GM04503 (cell line): ENCODE results near the gene ALK.
A peak's percentile ranks its signal among the peaks of the same experiment; 100 is the strongest.
"Not testable (repeated sequence)": the region's sequence is repeated elsewhere in the genome, so short reads cannot be mapped to it uniquely, and the experiment has no call there.

Source experiments
- DNase-seq: peaks from one replicate; pipeline ENCODE4 v3.0.0-alpha.2; 2012; ENCODE audit warnings: low read depth

The ALK gene

DNA sequence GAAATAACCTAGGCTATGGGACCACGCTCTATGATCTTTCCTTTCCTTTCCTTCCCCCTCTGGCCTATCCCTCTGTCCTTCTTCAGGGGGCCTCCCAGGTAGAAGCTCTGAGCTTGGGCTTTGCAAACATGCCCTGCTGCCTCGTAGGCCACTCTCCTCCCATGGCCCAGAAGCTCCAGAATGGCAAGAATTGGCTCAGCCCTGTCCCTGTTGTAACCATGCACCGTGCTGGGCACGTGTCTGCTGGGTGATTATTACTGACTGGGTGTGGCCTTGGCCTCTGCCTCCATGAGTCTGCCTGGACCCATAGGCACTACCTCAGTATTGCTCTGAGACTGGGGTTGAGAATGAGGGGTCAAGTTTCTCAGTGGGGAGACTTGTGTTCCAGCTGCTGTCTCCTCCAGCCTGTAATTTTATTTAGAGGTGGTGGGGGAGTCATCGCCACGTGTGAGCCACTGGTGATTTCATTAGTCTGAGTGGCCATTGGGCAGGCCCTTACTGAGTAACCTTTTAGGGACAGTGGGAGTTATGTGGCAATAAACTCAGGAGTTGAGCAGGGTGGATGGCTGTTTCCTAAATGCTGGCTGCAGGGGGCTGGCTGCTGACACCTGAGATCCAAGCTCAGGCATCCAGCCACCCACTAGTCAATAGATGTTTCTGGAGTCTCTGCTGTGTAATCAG is 648.2 kb downstream of the ALK start:
- DNase-seq = no peak

DNA sequence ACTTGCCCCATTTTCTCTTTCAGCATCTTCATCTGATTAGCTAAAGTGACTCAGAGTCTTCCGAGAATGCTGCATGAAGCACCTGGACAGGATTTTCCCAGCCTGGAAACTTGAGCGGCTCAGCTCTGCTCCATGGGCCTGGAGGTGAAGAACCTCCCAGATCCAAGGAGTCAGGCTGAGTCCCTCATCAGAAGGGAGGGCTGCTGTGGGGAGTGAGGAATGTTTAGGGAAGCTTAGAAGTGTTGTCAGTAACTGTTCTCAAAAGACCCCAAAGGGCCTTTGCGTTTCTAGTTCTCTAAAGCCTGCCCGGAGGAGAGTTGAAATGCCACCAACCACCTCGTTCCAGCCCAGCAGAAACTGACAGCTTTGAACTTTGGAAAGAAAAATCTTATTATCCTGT is 649.1 kb downstream of the ALK start:
- no peak for DNase-seq

DNA sequence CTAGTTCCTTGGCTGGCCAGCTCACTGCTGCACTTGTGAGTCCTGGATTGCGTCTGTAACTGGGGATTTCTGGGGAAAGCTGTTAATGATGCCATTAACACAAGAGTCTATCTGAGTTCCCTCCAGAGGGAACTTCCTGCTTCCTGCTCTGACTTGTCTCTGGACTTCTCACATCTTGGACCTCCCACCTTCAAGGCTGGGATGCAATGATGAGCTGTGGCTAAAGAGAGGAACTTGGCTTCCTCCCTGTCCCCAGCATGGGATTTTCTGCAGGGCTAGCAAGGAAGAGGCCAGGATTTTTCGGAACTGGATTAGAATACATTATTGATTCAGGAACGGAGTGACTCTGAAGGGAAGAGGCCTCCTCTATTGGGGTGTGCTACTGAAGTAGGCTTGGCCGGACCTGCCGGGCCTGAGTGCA is 650.7 kb downstream of the ALK start:
- DNase-seq = no peak

DNA sequence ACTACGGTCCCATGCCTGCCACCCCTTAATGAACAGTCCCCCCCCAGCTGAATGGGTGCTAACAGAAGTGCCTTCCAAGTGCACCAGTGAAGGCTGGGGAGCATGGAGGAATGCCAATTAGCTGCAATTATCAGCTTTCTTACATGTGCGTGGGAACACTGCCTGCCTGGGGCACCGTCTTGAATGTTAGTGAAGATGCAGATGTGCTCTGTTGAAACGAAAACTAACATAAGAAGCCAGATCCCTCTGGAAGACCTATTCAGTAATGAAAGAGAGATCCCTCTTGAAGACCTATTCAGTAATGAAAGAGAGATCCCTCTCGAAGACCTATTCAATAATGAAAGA is 651.6 kb downstream of the ALK start:
- DNase-seq = no peak

DNA sequence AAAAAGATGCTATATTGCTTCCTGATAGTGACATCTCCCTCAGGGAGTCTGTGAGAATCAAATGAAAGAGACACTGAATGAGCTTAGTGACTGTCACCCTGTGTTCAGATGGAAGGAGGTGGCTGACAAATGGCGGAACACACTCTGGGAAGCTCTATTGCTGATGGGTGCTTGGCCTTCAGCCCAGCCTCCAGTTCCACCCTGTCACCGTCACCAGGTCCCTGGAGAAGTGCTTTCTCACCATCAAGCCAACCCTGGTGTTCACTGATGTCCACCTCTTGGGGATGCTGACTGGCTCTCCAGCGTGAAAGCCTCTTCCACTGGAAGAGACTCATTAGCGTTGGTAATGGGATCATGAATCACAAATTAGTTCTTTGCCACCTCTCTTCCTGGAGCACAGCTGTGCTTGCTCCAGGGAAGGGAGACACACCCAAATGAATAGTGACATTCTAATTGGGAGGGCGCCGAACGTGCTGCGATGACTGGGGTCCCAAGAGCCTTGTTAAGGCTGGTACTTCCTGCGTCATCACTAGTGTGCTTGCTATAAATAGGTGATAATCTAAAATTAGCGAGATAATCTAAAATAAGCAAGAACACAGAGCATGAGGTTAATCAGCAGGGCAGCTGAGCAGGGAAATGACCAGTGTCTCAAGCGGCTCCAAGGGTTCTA is 652.2 kb downstream of the ALK start:
- no peak for DNase-seq

DNA sequence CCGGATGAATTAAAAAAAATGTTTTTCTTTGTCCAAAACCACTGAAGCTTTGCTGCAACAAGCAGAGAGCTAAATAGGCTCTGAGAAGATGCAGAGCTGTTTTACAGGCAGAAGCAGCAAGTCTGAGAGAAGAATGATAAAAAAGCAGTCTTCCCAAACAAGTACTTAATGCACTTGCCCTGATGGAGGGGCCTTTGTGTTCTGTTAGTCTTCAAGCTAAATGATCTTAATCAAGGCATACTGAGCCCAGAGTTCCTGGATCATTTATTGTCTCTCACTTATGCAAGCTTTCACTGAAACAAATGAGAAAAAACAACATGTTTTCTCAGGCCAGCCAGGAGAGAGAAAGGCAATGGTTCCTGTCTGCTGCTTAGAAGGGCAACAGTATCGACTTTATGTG is 653.7 kb downstream of the ALK start:
- no peak for DNase-seq

DNA sequence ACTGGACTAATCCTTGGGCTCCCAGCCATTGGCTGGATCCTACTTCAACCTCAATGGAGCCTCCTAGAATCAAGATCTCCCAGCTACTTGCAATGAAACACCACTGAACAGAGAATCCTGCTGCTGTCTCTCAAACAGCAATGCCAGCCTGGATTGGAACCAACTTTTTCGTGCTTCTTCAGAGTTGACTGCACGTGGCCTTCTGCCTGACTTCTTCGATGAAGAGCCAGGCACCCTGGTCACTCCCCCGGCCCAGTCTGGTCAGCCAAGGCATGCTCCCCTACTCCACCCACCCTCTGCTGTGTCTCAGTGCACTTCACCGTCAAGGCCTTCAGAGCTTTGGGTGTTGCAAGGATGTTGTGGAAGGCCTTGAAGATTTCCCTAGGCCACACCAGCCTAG is 657.5 kb downstream of the ALK start:
- no peak for DNase-seq

DNA sequence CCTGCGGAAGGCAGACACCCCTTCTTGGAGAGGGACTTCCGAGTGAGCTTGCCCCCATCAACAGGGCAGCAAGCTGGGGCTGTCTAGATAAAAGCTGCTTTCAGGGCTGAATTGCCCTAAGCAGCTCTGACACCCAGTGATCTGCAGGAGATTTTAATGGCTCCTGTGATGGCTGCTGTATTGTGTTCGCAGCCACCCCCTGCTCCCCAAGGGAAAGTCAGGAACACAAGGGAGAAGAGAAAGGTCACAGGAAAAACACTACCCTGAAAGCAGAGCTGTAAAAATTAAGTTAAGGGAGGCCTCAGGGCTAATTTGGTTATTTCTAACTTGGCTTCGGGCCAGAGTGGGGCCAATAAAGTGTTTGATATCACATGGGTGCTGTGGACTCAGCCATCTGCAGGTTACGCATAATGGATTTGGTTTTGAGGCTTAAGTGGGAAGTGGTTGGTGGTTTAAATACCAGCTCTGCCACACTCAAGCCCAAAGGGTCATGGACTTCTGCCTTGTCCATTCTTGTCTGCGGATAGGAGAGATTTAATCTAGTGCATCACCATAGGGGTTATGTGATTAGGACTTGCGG is 658.6 kb downstream of the ALK start:
- DNase-seq = no peak

DNA sequence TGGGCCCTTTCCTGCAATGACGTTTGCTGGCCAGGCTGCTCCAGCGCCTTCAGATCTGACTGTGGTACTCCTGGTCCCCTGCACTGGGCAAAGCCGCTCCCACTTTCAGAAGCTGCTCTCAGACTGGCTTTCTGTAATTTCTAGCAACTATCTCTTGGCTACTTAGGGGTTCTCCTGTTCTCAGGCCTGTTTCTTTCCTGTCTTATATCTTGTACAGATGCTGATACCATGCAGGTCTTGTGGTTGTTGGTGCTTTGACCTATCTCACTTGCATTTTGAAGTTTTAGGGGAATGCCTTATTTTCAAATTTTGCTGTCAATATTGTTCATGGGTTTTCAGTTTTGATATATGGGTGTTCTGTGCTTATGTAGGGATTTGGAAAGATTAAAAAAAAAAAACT is 660.4 kb downstream of the ALK start:
- no peak for DNase-seq

DNA sequence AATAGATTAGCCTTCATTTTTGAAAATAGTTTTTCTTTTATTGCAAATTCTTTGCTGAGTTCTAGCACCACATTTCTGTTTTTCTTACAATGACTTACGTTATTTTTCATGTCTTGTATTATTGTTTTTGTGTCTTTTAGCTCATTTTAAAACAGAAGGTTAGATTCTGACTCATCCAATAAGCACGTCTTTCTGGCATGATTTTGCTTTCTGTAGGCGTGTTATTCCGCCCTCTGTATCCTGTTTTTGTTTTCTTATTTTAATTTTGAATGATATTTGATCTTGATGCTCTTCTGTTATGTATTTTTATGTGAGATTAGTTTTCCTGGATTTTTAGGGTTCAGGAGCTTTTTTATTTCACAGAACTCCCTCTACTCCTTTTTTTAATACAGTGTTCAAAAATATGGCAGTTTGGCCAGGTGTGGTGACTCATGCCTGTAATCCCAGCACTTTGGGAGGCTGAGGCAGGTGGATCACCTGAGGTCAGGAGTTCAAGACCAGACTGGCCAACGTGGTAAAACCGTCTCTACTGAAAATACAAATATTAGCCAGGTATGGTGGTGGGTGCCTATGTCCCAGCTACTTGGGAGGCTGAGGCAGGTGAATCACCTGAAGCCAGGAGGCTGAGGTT is 661.1 kb downstream of the ALK start:
- DNase-seq = peak; percentile 19

DNA sequence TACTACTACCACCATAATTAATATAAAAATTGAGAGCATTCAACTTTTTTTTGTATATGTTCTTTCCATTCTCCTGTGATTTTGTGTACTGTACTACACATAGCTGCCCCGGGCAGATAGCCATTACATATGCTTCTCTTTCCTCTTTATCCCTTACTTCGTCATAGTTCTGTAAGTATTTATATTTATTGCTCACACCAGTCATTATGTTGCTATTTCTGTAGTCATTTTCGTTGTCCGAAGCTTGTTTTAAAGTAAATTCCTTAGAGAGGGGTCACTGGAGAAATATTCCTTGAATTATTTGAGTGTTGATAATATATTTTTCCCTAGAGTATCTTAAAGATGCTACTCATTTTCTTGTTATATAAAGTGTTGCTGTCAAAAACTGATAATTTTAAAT is 662.2 kb downstream of the ALK start:
- DNase-seq = peak; percentile 13

DNA sequence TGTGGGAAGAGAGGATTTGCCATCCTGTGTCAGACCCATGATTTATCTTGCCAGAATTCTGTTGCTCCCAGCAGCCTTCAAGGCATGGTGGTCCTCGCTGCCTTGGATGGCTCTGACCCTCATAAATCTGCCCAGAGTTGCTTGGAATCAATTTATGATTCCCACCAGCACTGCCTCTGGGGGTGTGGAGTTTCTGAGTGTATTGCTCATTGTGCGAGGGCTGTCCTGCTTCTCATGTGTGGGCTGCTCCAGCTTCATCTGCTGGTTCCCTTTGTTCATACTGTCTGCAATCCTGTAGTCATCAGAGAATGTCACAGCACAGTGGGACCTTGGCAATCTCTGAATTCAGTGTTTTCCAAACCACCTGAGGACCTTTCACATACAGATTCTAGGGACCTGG is 666.4 kb downstream of the ALK start:
- no peak for DNase-seq

DNA sequence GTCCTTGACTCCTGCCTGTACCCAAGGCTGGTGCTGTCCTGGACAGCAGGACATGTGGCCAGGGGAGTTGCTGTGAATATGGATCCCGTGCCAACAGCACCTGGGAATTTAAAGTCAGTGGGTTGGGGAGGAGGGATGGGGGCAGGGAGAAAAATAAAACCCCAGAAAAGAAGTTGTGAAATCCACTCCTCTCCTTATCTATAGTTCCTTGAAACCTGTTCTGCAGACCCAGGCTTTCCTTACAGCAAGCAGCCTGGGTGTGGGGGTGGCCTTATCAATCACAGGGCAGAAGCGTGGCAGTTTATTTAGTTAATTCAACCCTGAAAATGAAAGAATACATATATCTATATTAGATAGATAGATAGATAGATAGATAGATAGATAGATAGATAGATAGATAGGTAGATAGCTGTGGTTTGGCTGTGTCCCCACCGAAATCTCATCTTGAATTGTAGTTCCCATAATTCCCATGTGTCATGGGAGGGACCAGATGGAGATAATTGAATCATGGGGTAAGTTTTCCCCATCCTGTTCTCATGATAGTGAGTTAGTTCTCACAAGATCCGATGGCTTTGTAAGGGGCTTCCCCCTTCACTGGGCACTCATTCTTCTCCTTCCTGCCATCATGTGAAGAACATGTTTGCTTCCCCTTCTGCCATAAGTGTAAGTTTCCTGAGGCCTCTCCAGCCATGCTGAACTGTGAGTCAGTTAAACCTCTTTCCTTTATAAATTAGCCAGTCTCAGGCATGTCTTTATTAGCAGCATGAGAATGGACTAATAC is 667.7 kb downstream of the ALK start:
- not testable (repeated sequence) for DNase-seq

DNA sequence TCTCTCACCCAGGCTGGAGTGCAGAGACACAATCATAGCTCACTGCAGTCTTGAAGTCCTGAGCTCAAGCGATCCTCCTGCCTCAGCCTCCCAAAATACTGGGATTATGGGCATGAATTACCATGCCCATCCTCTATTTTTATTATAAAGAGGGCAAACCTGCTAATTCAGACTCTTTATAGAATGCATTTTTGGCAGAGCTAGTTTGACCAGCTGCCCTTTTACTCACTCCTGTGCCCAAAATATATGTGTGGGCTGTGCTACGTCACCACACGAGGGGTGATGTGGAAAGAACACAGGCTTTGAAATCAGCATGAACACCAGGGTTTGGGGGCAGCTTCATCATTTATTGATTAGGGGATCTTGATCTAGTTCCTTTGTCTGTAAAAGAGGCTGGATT is 668.4 kb downstream of the ALK start:
- DNase-seq = no peak

DNA sequence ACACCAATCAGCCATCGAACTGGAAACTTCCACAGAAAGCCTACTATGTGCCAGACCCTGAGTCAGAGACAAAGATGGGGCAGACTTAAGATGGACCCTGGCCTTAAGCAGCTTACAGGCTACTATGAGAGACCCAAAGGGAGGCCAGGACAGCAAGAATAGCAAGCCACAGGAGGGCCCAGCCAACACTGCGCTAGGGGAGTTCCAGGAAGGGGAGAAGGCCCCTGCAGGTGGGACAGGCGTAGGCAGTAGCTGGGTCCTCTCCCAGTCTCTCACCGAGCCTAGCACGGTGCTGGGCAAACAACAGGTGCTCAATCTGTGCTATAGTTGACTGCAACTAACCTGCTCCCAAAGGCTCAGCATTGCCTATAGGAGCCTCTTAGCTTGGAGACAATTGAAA is 670.0 kb downstream of the ALK start:
- no peak for DNase-seq

DNA sequence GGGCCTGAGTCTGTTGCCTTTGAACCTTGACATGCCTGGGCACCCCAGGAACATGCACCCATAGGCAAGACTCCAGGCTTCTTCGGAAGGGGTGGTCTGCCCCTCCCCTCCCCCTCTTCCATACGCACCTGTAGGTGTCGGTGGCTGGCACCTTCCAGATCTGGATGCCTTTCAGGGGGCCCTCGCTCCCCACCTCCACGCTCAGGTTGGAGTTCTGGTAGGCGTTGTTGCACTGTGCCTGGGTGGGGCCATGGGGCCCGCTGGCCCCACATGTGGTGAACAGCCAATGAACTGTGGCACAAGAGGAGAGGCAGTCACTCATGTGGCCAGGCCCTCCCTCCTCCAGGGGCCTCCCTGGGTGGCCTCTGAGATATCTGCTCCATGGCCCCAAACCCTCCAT is 670.4 kb downstream of the ALK start:
- no peak for DNase-seq

DNA sequence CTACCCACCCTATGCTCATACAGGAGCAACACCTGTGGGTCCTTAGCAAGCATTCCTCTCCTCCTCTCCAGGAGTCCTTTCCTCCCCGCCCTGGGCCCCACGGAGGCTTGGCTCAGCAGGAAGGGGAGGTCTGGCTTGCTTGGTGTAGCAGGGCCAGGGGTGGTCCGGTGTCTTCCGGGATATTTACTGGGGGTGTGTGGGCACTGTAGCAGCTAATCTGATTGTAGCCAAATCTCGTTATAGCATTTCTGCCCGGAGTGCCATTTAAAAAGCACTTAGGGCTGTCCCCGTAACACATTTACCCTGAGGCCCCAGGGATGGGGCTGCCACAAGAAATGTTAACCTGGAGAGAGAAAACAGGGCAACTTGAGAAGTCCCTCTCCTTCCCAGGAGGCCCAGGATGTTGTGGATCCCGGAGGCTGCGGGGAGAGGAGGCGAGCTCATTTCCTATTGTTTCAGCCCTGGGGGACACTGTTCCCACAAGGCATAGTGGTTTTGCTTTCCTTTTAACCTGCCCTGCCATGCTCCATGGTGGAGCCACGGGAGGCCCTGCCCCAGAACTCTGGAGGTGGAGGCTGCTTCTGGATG is 671.6 kb downstream of the ALK start:
- DNase-seq = no peak

DNA sequence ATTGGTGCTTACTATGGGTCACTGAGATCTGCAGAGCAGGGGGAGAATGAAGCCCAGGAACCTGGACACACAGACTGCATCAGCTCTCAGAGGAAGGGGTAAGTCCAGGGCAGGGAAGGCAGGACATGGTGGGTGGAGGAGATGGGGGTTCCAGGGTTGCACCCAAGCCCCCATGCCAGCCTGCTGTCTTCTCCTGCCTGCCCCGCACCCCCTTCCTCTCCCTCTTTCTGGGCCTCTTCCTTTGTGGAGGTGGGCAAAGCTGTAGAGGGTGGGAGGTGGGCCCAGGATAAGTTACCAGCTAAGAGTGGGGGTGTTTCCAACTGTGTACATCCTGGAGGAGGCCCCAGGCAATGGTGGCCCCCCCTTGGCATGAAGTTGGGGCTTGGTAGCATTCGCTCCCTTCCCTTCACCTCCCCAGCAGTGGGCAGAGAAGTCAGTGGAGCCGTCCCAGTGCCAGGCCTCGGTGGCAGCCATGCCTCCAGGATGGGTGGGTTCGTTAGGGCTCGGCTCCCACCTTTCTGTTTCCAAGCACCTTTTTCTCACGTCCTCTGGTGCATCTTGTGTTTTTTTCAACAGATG is 674.0 kb downstream of the ALK start:
- no peak for DNase-seq

DNA sequence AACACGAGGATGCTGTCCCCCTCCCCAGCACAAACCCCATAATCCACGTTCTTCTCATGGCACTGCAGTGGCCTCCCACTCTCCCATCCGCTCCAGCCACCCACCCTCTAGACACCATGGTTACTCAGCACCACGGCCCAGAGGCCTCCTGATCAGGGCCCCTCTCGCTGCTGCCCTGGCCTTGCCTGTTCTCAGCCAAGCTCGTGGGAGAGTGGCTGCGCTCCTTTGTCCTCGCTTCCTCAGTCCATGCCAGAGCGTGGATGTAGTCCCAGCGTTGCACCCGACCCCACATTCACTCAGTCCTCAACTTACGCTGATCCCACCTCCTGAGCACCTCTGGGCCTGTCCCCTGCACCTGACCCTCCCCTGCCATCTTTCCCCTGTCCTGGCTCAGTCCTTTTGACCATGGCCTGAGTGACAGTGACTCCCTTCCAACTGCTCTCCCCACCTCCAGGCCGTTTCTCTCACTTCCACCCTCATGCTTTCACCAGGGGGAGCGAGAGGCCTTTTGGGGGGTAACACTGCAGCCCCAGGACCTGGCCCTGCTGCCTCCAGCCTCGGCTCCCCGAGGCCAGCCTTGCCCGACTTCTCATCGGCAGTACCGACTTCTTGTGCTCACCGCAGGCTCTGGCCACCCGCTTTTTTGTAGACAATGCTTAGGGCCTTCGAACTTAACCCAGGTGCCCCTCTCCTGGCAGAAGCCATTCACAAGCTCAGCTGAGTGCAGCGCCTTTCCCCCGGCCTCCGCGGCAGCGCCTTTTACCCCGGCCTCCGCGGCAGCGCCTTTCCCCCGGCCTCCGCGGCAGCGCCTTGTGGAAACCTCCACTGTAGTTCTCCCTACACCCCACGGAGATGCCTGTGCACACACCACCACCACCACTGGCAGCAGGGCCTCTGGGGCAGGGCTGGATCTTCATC is 674.7 kb downstream of the ALK start:
- no peak for DNase-seq

DNA sequence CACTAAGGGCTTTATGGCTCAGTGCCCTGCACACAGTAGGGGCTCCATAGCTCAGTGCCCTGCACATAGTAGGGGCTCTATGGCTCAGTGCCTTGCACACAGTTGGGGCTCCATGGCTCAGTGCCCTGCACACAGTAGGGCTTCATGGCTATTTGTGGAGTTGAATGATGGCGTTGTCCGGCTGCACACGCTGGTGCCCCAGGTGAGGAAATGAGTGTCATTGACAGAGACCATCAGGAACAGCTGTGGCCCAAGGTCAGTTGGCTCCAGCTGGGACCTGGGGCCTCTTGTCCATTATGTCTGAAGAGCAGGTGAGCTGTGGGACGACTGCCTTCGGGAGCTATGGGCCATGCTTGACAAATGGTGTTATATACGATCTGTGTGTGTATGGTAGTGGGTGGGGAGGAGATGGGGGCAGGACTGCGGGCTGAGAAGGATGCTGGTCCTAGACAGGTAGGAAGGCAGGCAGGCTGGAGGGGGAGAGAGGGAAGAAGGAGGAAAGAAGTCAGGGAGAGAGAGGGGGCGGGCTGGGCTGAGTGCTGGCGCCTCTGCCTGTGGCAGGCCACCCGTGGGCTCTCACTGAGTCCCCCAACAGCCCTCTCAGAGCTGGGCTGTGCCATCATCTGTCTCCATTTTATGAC is 675.5 kb downstream of the ALK start:
- DNase-seq = no peak
